Parathyroid adenoma (tissue), 2 donors: Measurements from ENCODE around the gene TRAM2.

Experiments used
- H2AFZ ChIP-seq: fragments of 300-600 bp; sonication (generic); one replicate; pipeline ENCODE4 v1.7.0; 2017; ENCODE audit warnings: antibody characterized with exemption, mild to moderate bottlenecking
- H3K27ac ChIP-seq: fragments of 300-600 bp; sonication (generic); one replicate; pipeline ENCODE4 v1.7.0; 2017
- H3K27me3 ChIP-seq: fragments of 300-600 bp; sonication (generic); one replicate; pipeline ENCODE4 v1.7.0; 2017; ENCODE audit warnings: low read length; ENCODE audit not compliant: control insufficient read depth, insufficient read depth
- H3K36me3 ChIP-seq: fragments of 300-600 bp; sonication (generic); one replicate; pipeline ENCODE4 v1.7.0; 2017; ENCODE audit warnings: low read length; ENCODE audit not compliant: control insufficient read depth, insufficient read depth
- H3K4me1 ChIP-seq: fragments of 300-600 bp; sonication (generic); one replicate; pipeline ENCODE4 v1.7.0; 2017; ENCODE audit warnings: control low read depth
- H3K4me2 ChIP-seq: fragments of 300-600 bp; sonication (generic); one replicate; pipeline ENCODE4 v1.7.0; 2017; ENCODE audit warnings: low read length
- H3K4me3 ChIP-seq: fragments of 300-600 bp; sonication (generic); one replicate; pipeline ENCODE4 v1.7.0; 2017; ENCODE audit warnings: low read depth, low read length
- H3K79me2 ChIP-seq: fragments of 300-600 bp; sonication (generic); one replicate; pipeline ENCODE4 v1.7.0; 2017; ENCODE audit warnings: control low read depth
- H3K9ac ChIP-seq: fragments of 300-600 bp; sonication (generic); one replicate; pipeline ENCODE4 v1.7.0; 2017; ENCODE audit warnings: mild to moderate bottlenecking
- H3K9me3 ChIP-seq: fragments of 300-600 bp; sonication (generic); one replicate; pipeline ENCODE4 v1.7.0; 2017; ENCODE audit warnings: low read length; ENCODE audit not compliant: control insufficient read depth
- CTCF ChIP-seq: fragments of 300-600 bp; sonication (generic); IDR thresholded peaks from one replicate; pipeline ENCODE4 v1.7.0; 2017; ENCODE audit warnings: antibody characterized with exemption, mild to moderate bottlenecking
- donor health status: primary hyperparathyroidism.

Gene TRAM2

DNA sequence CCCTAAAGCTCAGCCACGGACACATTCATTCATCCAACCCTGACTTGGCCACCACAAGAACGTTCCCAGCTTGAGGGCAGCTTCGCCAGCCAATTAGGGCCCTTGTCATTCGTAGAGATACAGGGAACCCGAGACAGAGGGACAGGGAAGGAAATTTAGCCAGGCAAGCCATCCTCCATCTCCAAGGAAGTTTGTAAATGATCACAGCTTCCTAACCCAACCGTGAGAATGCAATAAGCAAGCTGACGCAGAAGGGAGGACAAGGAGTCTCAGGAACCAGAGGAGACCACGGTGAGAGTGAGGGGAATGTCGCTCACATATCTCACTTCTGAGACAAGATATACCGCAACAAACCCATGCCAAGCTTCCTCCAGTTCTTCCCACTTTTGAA, 1.4 kb downstream of the TRAM2 start:
- Histone ChIP-seq H3K9ac (no peak overlapping the region), H2AFZ (no peak overlapping the region), H3K79me2 (peaks cover 3% of the 10 kb centered on the region), H3K27ac (no peak overlapping the region), H3K36me3 (no peaks in the 10 kb centered on the region), H3K9me3 (no peaks in the 10 kb centered on the region), H3K4me2 (no peak overlapping the region), H3K4me1 (peaks cover 3% of the 10 kb centered on the region), H3K27me3 (no peaks in the 10 kb centered on the region), H3K4me3 (no peak overlapping the region)
- no peak for TF ChIP-seq CTCF

DNA sequence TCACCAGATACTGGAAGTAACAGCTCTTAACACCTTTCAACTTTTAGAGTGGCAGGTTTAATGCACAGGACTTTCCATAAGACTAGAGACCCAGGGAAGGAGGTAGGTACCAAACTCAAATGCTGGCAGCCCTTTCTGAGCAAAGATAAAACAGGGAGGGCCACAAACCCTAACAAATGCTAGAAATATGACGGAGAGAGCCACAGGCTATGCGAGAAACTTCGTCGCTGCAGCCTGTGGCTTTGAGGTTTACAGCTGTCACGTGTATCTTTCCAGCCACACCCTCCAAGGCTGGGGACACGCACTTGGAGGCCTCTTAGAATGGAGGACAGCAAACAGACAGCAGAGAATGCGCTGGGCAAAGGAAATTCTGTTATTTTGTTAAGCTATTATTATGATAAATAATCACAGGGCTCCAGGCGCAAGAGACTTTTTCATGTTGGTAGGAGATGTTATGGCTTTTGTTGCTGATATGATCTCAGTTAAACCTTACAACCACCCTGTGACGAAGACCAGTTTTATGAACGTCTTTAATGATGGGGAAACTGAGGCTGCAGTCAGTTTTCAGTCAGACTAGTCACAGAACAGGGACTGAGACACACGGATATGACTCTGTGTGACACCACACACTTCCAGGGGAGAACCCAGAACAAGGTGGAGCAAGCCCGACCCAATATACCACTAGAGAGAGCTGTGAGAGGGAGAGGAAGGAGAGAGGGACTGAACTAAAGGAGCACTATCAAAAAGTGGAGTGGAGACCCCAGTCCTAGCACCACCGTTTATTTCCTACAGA, 2.0 kb downstream of the TRAM2 start:
- no peak overlapping the region for H3K4me2 ChIP-seq
- no peak for TF ChIP-seq CTCF
- no peak overlapping the region for H3K9ac ChIP-seq
- peaks cover 3% of the 10 kb centered on the region for H3K79me2 ChIP-seq
- H2AFZ ChIP-seq: no peak overlapping the region
- no peaks in the 10 kb centered on the region for H3K9me3 ChIP-seq
- no peak overlapping the region for H3K27ac ChIP-seq
- peaks cover 3% of the 10 kb centered on the region for H3K4me1 ChIP-seq
- H3K27me3 ChIP-seq: no peaks in the 10 kb centered on the region
- no peaks in the 10 kb centered on the region for H3K36me3 ChIP-seq
- H3K4me3 ChIP-seq: no peak overlapping the region

DNA sequence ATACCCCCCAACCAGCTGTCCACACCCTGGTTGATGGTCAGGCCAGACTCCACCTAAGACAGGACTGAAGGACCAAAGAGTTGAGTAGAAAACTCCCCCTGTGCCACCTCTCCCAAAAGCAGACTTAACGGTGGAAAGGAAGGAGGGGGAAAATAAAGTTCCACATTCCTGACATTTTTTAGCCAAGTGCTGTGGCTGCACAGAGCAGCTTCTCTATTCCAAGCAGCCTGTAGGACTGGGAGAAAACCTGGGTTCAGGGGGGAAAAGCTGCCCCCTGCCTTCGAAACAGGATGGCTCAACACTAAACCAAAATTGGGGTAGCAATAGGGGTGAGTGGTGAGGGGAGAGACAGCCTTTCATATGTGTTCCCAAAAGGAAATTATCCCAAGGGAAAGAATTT, 3.6 kb downstream of the TRAM2 start:
- Histone ChIP-seq H2AFZ (no peak overlapping the region), H3K79me2 (peaks cover 3% of the 10 kb centered on the region), H3K4me1 (peaks cover 3% of the 10 kb centered on the region), H3K27me3 (no peaks in the 10 kb centered on the region), H3K27ac (no peak overlapping the region), H3K4me2 (no peak overlapping the region), H3K9me3 (no peaks in the 10 kb centered on the region), H3K9ac (no peak overlapping the region), H3K36me3 (no peaks in the 10 kb centered on the region), H3K4me3 (no peak overlapping the region)
- TF ChIP-seq CTCF: no peak

- no peak overlapping the region for H3K27ac ChIP-seq
- no peaks in the 10 kb centered on the region for H3K4me1 ChIP-seq
- no peak overlapping the region for H3K4me3 ChIP-seq
- H3K36me3 ChIP-seq: no peaks in the 10 kb centered on the region
- no peaks in the 10 kb centered on the region for H3K9me3 ChIP-seq
- H3K9ac ChIP-seq: no peak overlapping the region
- no peak overlapping the region for H3K4me2 ChIP-seq
- TF ChIP-seq CTCF: no peak
- no peak overlapping the region for H2AFZ ChIP-seq
- no peaks in the 10 kb centered on the region for H3K27me3 ChIP-seq
- peaks cover 3% of the 10 kb centered on the region for H3K79me2 ChIP-seq
Observed at GRCh38 chr6:52572536-52572935, 4.3 kb downstream of the TRAM2 start.
